ENCODE measurements around the gene MEA1.

The MEA1 gene

GRCh38 chr6:43037706-43038105, 24.0 kb upstream of the MEA1 start:
- no peak for DNase-seq

GRCh38 chr6:43037197-43037596, 23.5 kb upstream of the MEA1 start:
- no peak for DNase-seq

DNA sequence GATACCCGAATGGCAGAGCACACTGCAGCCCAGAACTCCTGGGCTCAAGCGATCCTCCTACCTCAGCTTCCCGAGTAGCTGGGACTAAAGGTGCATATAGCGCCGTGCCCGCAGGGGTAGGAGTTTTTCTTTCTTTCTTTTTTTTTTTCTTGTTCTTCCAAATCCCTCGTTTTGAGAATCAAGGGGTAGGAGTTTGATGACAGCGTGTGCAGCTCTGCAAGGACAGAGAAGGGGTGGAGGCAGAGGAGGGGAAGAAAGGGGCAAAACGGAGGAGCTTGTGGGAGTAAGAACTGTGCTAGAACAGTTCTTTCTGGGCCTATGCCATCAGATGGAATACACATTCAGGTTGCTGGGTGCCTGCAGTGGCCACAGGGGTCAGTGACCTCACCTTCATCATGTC, 23.0 kb upstream of the MEA1 start:
- no peak for DNase-seq

DNA sequence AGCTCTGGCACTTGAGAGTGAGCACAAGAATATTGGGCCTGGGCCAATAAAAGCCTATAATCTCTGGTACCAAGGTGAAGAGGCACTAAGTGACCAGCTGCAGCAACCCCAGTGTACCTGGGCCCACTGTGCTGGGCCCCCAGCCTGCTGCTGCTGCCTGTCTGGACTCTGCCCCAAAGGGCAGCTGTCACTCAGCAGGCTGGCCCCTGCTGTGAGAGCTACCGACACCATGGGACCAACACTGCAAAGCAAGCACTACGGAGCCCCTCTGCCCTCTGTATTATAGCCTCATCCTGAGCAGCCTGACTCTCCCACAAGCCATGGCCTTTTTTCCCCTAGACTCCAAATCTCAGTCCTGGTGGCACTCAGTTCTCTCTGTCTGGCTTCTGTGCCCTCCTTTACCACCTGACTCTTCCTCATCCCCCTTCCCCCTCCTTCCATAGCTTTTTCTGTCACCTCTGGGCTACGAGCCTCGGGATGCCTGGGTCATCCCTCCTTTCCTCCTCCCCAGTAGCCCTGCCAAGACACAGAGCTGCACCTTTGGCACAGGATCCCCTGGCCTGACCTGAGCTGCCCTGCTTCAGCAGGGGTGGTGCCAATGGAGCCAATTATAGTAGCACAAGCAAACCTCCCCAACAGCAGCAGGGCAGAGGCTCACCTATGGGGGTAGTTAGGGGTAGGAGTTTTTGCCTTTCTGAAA, 21.9 kb upstream of the MEA1 start:
- DNase-seq = no peak

- no peak for DNase-seq
Observed at GRCh38 chr6:43034190-43034525, 20.4 kb upstream of the MEA1 start.

DNA sequence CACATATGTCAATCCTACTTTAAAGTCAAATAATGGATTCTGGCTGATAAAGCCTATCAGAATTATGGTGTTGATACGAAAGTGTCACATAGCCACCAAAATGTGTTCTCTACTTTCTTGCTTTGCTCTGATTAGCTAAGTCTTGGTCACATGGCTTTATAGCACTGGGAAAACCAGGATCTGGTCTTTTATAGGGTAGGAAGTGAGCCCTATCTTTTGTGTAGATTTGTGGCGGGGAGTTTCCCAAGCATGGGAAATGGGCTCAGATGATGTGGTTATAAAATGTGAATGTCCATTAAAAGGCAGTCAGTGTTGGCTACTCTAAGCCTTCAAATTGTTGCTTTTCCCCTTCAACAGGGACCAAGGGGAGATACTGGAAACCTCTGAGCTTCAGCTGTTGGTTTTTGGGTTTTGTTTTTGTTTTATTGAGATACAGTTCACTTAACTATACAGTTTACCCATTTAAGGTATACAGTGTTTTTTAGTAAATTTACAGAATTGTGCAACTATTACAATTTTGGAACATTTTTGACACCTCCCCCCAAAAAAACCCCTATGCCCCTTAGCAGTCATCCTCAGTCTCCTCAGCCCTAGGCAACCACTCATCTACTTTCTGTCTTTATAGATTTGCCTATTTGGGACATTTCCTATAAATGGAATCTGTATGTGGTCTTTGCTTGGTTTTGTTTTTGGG, 19.9 kb upstream of the MEA1 start:
- no peak for DNase-seq

DNA sequence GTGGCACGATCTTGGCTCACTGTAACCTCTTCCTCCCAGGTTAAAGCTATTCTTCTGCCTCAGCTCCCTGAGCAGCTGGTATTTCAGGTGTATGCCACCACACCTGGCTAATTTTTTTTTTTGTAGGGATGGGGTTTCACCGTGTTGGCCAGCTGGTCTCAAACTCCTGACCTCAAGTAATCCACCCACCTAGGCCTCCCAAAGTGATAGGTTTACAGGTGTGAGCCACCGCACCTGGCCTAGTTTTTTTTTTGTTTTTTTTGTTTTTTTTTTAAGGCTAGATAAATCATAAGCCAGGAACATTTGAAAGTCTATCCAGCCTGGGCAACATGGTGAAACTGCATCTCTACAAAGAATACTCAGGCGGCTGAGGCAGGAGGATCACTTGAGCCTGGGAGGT, 18.6 kb upstream of the MEA1 start:
- no peak for DNase-seq

DNA sequence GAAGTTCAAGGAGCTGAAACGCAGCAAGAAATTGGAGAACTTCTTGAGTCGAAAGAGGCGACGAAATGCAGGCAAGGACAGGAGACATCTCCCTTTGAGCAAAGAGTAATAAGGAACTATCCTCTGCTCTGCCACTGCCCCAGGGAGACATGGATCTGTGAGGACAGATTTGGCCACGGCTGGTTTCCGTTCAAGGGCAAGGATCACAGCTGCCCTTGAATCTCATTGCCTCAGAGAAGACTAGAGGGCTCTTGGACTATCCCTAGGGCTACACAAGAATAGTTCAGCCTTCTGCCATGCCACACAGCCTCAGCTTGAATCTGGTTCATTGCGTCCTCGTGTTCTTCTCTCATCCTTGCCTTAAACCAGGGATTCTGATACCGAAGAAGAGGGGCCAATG, 15.4 kb upstream of the MEA1 start:
- no peak for DNase-seq

GRCh38 chr6:43026365-43026764, 12.6 kb upstream of the MEA1 start:
- DNase-seq = no peak

DNA sequence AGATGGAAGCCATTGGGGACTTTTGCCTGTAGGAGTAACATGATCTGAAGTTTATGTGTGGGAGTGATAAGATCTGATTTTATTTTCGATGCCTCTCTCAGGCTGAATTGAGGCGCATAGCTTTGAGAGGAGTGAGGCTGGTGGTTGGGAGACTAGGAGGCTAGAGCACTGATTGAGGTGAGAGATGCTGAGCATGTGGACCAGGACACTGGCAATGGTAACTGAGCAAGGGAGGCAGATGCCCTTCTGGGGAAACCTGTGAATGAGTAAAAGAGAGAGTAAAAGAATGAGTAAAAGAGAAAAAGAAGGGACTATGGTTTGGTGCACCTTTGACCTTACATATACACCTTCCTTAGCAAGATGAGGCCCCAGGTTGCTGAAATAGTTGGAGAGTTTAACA, 10.7 kb upstream of the MEA1 start:
- DNase-seq = no peak

GRCh38 chr6:43021270-43022047, 7.7 kb upstream of the MEA1 start, which contains the start of gene RRP36:
Gene RRP36 (plus strand): TSS chr6:43021623. CDS start chr6:43021655, 32 bp downstream.
- DNase-seq = peak; percentile 42

DNA sequence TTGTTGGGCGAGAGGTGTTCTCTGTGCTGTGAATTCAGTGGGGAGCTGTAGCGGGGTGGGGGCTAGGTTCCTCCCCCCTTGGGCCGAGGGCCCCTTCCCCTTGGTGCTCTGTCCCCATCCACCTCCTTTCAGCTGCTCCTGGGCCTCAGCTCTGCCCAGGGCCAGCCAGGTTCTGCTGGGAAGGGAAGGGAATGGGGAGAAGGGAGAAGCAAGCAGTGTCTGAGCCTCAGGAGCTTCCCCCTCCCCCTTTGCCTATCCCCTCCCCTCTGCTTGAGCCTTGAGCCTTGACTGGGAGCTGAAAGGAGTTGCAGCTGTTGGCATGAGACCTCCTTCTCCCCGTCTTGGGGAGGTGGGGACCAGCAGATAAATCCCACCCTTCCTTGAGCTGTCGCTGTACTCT, 7.1 kb upstream of the MEA1 start:
- DNase-seq = no peak

DNA sequence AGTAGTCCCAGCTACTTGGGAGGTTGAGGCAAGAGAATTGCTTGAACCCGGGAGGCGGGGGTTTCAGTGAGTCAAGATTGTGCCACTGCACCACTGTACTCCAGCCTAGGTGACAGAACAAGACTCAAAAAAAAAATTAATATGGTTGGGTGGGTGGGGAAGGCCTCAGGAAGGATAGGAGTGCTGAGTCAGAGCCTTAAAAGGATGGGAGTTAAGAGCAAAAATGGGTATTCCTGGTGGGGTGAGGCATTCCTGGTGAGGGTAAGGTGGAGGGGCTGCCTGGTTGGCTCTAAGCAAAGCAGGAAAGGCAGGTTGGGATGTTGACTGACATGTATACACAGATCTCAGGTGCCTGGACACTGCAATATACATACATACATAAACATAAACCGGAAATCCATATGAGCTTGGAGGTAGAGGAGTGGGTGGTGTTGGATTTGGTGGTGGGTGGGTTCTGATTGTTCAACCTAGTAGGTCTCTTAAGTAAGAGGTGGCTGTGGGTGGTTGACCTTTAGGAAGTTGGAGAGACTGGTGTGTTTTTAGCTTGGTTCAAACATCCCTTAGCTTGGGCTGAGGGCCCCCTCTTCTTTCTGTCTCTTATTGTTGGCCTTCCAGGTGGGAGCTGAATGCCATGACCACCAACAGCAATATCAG, 6.4 kb upstream of the MEA1 start:
- DNase-seq = no peak

DNA sequence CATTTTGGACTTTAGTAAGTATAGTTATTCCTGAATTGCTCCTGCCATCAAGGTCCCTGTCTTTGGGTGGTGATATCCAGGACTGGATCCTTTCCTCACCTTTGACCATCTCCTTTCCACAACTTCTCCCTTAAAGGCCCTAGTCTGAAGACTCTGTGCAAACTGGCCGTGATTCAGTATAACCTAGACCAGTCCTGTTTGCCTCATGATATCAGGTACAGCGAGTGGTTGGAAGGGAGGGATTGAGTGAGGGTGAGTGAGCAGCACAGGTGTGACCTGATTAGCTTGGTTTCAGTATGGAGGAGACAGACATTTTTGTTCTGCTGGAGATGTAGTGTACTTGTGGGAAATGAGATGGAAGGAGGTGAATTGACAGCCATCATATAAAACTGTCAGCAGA, 5.4 kb upstream of the MEA1 start:
- no peak for DNase-seq

DNA sequence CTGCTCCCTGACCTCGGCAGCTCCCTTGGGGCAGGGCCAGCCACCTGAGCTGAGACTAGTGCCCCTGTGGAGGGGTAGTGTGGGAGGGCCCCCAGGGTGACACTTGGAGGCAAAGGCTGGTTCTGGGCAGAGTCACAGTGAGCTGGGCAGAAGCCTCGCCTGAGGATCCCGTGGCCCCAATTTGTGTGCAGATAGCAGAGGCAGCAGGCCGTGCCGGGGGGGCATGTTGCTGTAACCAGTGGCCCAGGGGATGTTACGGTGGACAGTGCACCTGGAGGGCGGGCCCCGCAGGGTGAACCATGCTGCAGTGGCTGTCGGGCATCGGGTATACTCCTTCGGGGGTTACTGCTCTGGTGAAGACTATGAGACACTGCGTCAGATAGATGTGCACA, 3.2 kb upstream of the MEA1 start:
- DNase-seq = no peak

DNA sequence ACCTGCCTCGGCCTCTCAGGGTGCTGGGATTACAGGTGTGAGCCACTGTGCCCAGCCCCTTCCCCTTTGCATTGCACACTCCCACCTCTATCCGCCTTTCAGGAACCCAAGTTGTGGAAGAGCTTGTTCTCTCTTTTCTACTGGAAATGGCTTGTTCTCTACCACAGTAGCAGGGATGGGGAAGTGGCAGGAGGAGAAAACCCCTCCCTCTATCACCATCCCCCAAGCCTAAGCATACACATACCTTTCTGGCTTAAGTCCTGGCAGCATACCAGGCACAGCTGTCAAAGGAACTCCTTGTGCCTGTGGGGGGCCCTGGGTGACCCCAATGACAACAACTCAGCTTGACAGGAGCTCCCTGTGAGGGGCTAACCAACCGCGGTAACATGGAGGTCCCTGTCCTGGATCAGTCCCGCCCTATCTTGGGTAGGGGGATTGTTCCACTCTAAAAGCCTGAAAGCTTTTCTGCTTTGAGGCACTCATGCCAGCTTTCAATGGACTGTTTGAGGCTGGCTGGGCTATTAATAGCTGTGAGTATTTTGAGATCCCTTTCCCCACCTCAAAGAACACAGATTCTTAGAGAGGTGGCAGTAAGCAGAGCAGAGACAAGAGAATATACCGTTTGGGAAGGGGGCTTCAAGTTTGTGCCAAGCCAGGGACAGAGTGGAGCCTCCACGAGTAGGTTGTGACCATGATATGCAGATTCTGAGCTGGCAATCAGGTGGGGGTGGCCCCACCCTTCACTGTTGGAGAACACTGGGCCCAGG, 2.6 kb upstream of the MEA1 start:
- DNase-seq = no peak

GRCh38 chr6:43014434-43014909, 726 bp upstream of the MEA1 start:
- DNase-seq = no peak

DNA sequence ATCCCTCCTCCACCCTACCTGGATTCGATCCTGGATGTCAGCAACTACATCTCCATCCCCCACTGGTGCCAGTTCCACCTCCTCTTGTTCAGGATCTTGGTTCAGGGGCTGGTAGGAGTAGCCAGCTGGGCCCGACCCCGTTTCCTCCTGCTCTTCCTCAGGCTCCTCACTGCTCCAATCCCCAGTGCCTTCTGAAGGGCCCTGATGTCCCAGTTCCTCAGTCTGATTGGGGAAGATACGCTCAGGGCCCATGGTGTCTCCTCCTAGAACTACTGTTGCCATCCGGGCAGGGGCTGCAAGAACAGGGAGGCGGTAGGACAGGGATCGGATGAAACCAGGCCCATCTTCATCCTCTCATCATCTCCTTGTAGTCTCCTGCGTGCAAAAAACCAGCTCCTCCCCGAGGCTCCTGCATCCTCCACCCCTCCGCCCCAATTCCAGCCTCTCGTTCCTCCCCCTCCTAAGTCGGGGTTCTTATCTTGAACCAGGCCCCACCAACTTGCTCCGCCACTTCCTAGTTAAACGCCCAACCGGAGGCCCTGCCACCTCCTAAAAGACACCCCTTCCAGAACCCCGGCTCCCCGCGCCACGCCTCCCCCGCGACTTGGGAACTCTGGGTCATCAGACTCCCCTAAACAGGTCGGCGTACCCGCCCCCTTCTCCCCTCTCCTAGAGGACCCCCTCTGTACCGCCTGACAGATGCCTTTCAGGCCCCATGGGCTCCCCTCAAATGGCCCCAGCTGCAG, 476 bp downstream of the MEA1 start:
- no peak for DNase-seq

DNA sequence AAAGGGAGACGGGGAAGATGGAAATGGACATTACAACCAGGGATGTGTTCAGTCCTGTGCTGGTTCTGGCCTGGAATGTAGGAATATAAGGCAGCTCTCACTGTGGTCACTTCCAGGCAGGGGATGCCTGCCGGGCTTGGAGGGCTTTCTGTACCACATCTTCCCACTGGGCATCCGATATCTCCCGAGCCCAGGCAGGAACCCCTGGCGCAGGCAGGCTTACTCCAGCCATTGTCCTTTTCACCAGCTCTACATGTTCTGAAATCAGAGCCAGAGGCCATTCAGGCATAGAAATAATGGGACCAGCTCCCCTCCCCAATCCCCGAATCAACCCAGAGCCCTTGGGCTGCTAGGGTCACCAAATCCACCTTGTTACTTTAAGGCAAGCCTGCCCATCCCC, 1.4 kb downstream of the MEA1 start:
- no peak for DNase-seq

- no peak for DNase-seq
Observed at GRCh38 chr6:43011207-43011606, 2.5 kb downstream of the MEA1 start.

GRCh38 chr6:43009124-43009523, 4.6 kb downstream of the MEA1 start:
- peak; percentile 2 for DNase-seq

DNA sequence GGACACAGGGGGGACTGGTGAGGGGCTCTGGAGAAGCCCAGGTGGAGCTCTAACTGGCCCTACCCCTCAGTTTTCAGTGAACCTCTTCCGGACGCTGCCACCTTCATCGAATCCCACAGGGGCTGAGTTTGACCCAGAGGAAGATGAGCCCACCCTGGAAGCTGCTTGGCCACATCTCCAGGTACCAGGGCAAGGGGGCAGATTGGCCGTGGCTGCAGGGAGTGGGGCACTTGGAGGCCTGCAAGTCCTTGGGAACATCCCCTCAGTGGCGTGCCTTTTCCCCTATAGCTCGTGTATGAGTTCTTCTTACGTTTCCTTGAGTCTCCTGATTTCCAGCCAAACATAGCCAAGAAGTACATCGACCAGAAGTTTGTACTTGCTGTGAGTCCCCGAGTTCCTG, 6.6 kb downstream of the MEA1 start:
- no peak for DNase-seq

Measured in COR-L47 (cell line).